Lower lobe of right lung (tissue), 2 donors: Measurements from ENCODE around the gene FOXN3. TPM values are rescaled to one million over a fixed set of nuclear protein-coding genes. Genes with fewer than 3 reads are reported as not detected.

Source experiments
- ATAC-seq, 2 donors: fragments of 200-7000 bp; cut with Tn5 transposase; one replicate each; pipeline ENCODE4 v1.9.1; 2020 to 2022; ENCODE audit warnings: mild to moderate bottlenecking in 2 of 2, moderate library complexity in 2 of 2
- DNase-seq: peaks from one replicate; pipeline ENCODE4 v3.0.0-alpha.2; 2020
- H3K27ac ChIP-seq: fragments of 200-600 bp; one replicate; pipeline ENCODE4 v1.8.0; 2022
- H3K27me3 ChIP-seq: fragments of 200-600 bp; one replicate; pipeline ENCODE4 v1.8.0; 2022; ENCODE audit warnings: low read depth
- H3K36me3 ChIP-seq: fragments of 200-600 bp; one replicate; pipeline ENCODE4 v1.8.0; 2022; ENCODE audit warnings: mild to moderate bottlenecking
- H3K4me1 ChIP-seq: fragments of 200-600 bp; one replicate; pipeline ENCODE4 v1.8.0; 2022
- H3K4me3 ChIP-seq: fragments of 200-600 bp; one replicate; pipeline ENCODE4 v1.8.0; 2022; ENCODE audit warnings: mild to moderate bottlenecking
- H3K9me3 ChIP-seq: fragments of 200-600 bp; one replicate; pipeline ENCODE4 v1.8.0; 2022
- CTCF ChIP-seq: fragments of 200-600 bp; IDR thresholded peaks from one replicate; pipeline ENCODE4 v1.8.0; 2022; ENCODE audit warnings: antibody characterized with exemption, mild to moderate bottlenecking
- intact Hi-C: fragments of 100-400 bp; cut with DNase I; formaldehyde crosslinking; loops from one replicate; pipeline ENCODE4 v1.11.0; 2022
- total RNA-seq: library from RNA; stranded (reverse); fragmentation: NEBNext Ultra II Directional; extraction: Animal tissue kit (Norgen Biotek cat#: 25700); gene quantifications from one replicate; pipeline ENCODE4 v1.2.1, GENCODE V29; 2021
- donor health status: DM: no; HTN: yes; CAD: no; lungs with severe emphysema.

Gene FOXN3
- total RNA-seq, 1 donor from 2014 or later = 116 TPM

DNA sequence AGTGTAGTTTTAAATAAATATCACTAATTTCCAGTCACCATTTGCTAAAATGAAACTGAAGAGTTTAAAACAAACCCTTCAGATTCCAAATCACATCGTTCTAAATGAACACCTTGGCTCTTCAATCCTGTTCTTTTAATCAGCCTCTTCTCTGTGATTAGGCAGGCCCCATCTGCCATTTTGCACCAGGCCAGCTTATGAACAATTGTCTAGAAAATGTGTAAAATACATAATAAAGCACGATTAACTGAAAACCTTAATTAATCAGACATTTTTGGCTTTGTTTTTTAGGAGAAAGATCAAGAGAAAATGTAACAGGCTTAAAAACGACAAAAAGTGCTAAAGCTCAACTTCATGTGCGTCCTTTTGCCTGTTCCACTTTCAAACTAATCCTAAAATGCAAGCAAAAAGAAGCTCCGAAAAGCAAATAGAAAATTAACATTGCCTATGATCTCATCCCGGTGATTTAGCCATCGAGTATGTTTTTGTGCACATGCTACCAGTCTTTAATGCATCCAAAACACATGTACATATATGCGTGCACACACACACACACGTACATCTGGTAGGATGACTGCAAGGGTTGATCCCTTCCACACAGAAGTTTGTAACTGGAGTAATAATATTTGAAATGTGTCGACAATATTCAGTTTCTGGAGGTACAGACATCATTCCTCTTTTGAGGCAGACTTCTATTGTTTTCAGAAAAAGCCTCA is 288.6 kb downstream of the FOXN3 start:
- no peak overlapping the region for H3K27ac ChIP-seq
- H3K4me1 ChIP-seq = no peaks in the 10 kb centered on the region
- H3K36me3 ChIP-seq = no peaks in the 10 kb centered on the region
- no peaks in the 10 kb centered on the region for H3K9me3 ChIP-seq
- TF ChIP-seq CTCF = no peak
- H3K27me3 ChIP-seq = no peaks in the 10 kb centered on the region
- H3K4me3 ChIP-seq = no peak overlapping the region
- ATAC-seq (no peak), DNase-seq (no peak)
- intact Hi-C loops = no loop called here

GRCh38 chr14:89126461-89126860 is 290.6 kb downstream of the FOXN3 start:
- H3K4me1 ChIP-seq = no peaks in the 10 kb centered on the region
- H3K27ac ChIP-seq = no peak overlapping the region
- H3K36me3 ChIP-seq = no peaks in the 10 kb centered on the region
- intact Hi-C loops = no loop called here
- no peak overlapping the region for H3K4me3 ChIP-seq
- H3K9me3 ChIP-seq = no peaks in the 10 kb centered on the region
- H3K27me3 ChIP-seq = no peaks in the 10 kb centered on the region
- TF ChIP-seq CTCF = no peak
- DNase-seq (no peak), ATAC-seq (no peak)

- no peak for TF ChIP-seq CTCF
- Histone ChIP-seq H3K4me3 (no peak overlapping the region), H3K4me1 (no peaks in the 10 kb centered on the region), H3K27ac (no peak overlapping the region), H3K36me3 (no peaks in the 10 kb centered on the region), H3K27me3 (no peaks in the 10 kb centered on the region), H3K9me3 (no peaks in the 10 kb centered on the region)
- no peak for DNase-seq
- intact Hi-C loops = no loop called here
- no peak for ATAC-seq
Measured at GRCh38 chr14:89125216-89125615, 291.8 kb downstream of the FOXN3 start.

DNA sequence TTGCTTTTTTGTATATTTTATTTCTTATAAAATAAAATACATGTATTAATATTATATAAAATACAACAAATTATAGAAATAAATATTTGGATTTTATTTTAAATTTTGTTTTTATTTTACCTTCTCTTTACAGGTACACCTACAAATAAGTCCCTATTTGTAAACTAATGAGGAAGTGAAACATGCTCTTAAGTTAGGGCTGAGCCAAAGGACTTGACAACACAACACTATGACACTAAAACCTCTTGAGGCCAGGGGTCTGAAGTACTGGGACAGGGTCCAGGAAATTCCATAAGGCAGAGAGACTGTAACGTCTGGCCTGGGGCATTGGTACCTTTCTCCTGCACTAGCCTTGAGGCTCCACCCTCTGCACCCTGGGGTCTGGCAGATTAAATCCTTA is 293.2 kb downstream of the FOXN3 start:
- no peak for TF ChIP-seq CTCF
- ATAC-seq (no peak), DNase-seq (no peak)
- Histone ChIP-seq H3K9me3 (no peaks in the 10 kb centered on the region), H3K4me1 (no peaks in the 10 kb centered on the region), H3K36me3 (no peaks in the 10 kb centered on the region), H3K4me3 (no peak overlapping the region), H3K27me3 (no peaks in the 10 kb centered on the region), H3K27ac (no peak overlapping the region)
- intact Hi-C loops = no loop called here

DNA sequence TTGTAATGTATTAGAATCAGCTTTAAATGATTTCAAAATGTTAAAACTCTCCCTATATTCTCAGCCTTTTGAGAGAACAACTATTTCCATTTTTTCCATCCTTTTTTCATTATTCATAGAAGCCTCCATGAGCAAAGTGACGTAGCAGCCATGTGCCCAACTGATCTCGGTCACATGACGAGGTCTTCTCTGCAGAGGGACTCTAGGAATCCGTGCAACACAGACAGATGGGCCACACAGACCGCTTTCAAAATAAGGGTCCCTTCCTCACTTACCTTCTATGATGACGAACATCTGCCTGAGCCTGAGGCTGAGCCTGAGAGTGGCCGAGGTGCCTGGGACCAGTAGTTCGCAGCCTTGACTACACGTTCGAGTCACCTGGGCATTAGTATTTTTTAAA is 293.8 kb downstream of the FOXN3 start:
- Histone ChIP-seq H3K36me3 (no peaks in the 10 kb centered on the region), H3K9me3 (no peaks in the 10 kb centered on the region), H3K27me3 (no peaks in the 10 kb centered on the region), H3K4me1 (no peaks in the 10 kb centered on the region), H3K27ac (no peak overlapping the region), H3K4me3 (no peak overlapping the region)
- DNase-seq (no peak), ATAC-seq (no peak)
- intact Hi-C loops = no loop called here
- no peak for TF ChIP-seq CTCF
